A673 (cell line): ENCODE measurements around the gene FARP1. TPM values are rescaled to one million over a fixed set of nuclear protein-coding genes. Genes with fewer than 3 reads are reported as not detected.

Source experiments
- BruUV-seq: library from RNA; stranded (reverse); fragments of 400-500 nt; replicated peaks from 2 replicates; lab custom pipeline; 2021; lab: Mats Ljungman, UMichigan
- CTCF ChIA-PET: fragments of 300-600 bp; sonication (Branson Sonifier 250); formaldehyde crosslinking; loops from one replicate; lab custom pipeline; 2022; ENCODE audit warnings: antibody characterized with exemption; lab: Charles Lee
- POLR2A ChIA-PET: fragments of 300-600 bp; sonication (Branson Sonifier 250); formaldehyde crosslinking; loops from one replicate; lab custom pipeline; 2022; ENCODE audit warnings: antibody characterized with exemption; ENCODE audit not compliant: low non-redundant PET; lab: Charles Lee
- DNase-seq: peaks from one replicate; pipeline ENCODE4 v3.0.0-alpha.2; 2015; ENCODE audit warnings: low spot score
- H3K27ac ChIP-seq: fragments of 200-600 bp; sonication (generic); 2 replicates; pipeline ENCODE4 v1.5.1; 2016; ENCODE audit warnings: mixed run types, low read depth, mild to moderate bottlenecking, mixed read lengths, antibody characterized with exemption, low read length; ENCODE audit not compliant: poor library complexity, severe bottlenecking
- H3K27me3 ChIP-seq: fragments of 200-600 bp; sonication (generic); replicated peaks from 2 replicates; pipeline ENCODE4 v1.6.1; 2017; ENCODE audit warnings: mixed run types, low read depth, mild to moderate bottlenecking, mixed read lengths, antibody characterized with exemption, low read length; ENCODE audit not compliant: insufficient read depth, poor library complexity
- H3K36me3 ChIP-seq: fragments of 200-600 bp; sonication (generic); 2 replicates; pipeline ENCODE4 v1.6.1; 2016; ENCODE audit warnings: mixed run types, mild to moderate bottlenecking, mixed read lengths, antibody characterized with exemption, low read length; ENCODE audit not compliant: insufficient read depth, poor library complexity, severe bottlenecking
- H3K4me1 ChIP-seq: fragments of 200-600 bp; sonication (generic); 2 replicates; pipeline ENCODE4 v1.6.1; 2017; ENCODE audit warnings: mixed run types, mild to moderate bottlenecking, mixed read lengths, antibody characterized with exemption, low read length; ENCODE audit not compliant: insufficient read depth, poor library complexity, severe bottlenecking
- H3K4me3 ChIP-seq: fragments of 200-600 bp; sonication (generic); 2 replicates; pipeline ENCODE4 v1.5.1; 2016; ENCODE audit warnings: low read depth, mixed run types, mild to moderate bottlenecking, mixed read lengths, low read length; ENCODE audit not compliant: poor library complexity, severe bottlenecking
- H3K9me3 ChIP-seq: fragments of 200-600 bp; sonication (generic); 2 replicates; pipeline ENCODE4 v1.6.1; 2016; ENCODE audit warnings: mixed run types, low read depth, mild to moderate bottlenecking, mixed read lengths, antibody characterized with exemption, low read length; ENCODE audit not compliant: poor library complexity, severe bottlenecking
- CTCF ChIP-seq: fragments of 300-800, 200-600 bp; sonication (generic); conservative IDR thresholded peaks from 2 replicates; pipeline ENCODE4 v1.5.1; 2017; ENCODE audit warnings: low read depth, mild to moderate bottlenecking, antibody characterized with exemption, low read length, moderate library complexity, mixed read lengths
- EZH2 ChIP-seq: fragments of 200-600 bp; sonication (generic); IDR thresholded peaks from 2 replicates; pipeline ENCODE4 v1.6.1; 2017; ENCODE audit warnings: borderline replicate concordance, low read depth, mild to moderate bottlenecking, mixed read lengths, antibody characterized with exemption, low read length; ENCODE audit not compliant: poor library complexity, severe bottlenecking
- intact Hi-C: fragments of 100-400 bp; cut with micrococcal nuclease; formaldehyde crosslinking; loops from one replicate; pipeline ENCODE4 v1.10.0; 2022; ENCODE audit not compliant: unreplicated experiment
- total RNA-seq: library from RNA; stranded (reverse); gene quantifications from 2 replicates; pipeline ENCODE4 v1.2.3, GENCODE V29; 2021

The FARP1 gene
- total RNA-seq, 1 experiment from 2014 or later: 177 TPM

- Histone ChIP-seq H3K36me3 (no peaks in the 10 kb centered on the region), H3K4me3 (no peak overlapping the region), H3K27me3 (no peaks in the 10 kb centered on the region), H3K4me1 (peaks cover 8% of the 10 kb centered on the region), H3K27ac (no peak overlapping the region), H3K9me3 (no peaks in the 10 kb centered on the region)
- no peak for TF ChIP-seq EZH2
- TF ChIP-seq CTCF: no peak
- DNase-seq: no peak
- BruUV-seq: no TSS peak
- intact Hi-C loops: no loop called here
- POLR2A ChIA-PET: interaction anchor here (0.5 to 0.6 kb wide), 2 partner anchors 414 to 948 kb away, joined by 3 read pairs; no protein-coding TSS in a partner anchor
- CTCF ChIA-PET: no interaction called here
Measured at GRCh38 chr13:98260357-98261164, 117.7 kb downstream of the FARP1 start.

GRCh38 chr13:98261165-98261702 is 118.3 kb downstream of the FARP1 start:
- DNase-seq: no peak
- intact Hi-C loops: no loop called here
- ChIA-PET POLR2A (interaction anchor here (0.6 kb wide), 1 partner anchor 949 kb away, joined by 3 read pairs; no protein-coding TSS in a partner anchor), CTCF (no interaction called here)
- Histone ChIP-seq H3K36me3 (no peaks in the 10 kb centered on the region), H3K27me3 (no peaks in the 10 kb centered on the region), H3K9me3 (no peaks in the 10 kb centered on the region), H3K27ac (no peak overlapping the region), H3K4me1 (peaks cover 4% of the 10 kb centered on the region), H3K4me3 (no peak overlapping the region)
- TF ChIP-seq CTCF (no peak), EZH2 (no peak)
- BruUV-seq: no TSS peak

- Histone ChIP-seq H3K9me3 (no peaks in the 10 kb centered on the region), H3K27me3 (no peaks in the 10 kb centered on the region), H3K27ac (no peak overlapping the region), H3K36me3 (no peaks in the 10 kb centered on the region), H3K4me3 (no peak overlapping the region), H3K4me1 (peaks cover 3% of the 10 kb centered on the region)
- TF ChIP-seq EZH2 (no peak), CTCF (no peak)
- POLR2A ChIA-PET: no interaction called here
- no peak for DNase-seq
- CTCF ChIA-PET: interaction anchor here (0.7 kb wide), 1 partner anchor 83 kb away, joined by 4 read pairs; no protein-coding TSS in a partner anchor
- intact Hi-C loops: no loop called here
- no TSS peak for BruUV-seq
Measured at GRCh38 chr13:98262292-98262691, 119.4 kb downstream of the FARP1 start.
